LNCAP (cell line): Measurements from ENCODE around the gene FAM13A.

ENCODE experiments used
- CTCF ChIP-seq: fragments of 450-650 bp; IDR thresholded peaks from 2 replicates; pipeline ENCODE4 v1.5.1; 2017; ENCODE audit warnings: mild to moderate bottlenecking

The FAM13A gene

GRCh38 chr4:88771883-88772450 is 285.0 kb downstream of the FAM13A start:
- TF ChIP-seq CTCF, result no peak

GRCh38 chr4:88765729-88766128 is 291.3 kb downstream of the FAM13A start:
- TF ChIP-seq CTCF, result no peak

GRCh38 chr4:88763075-88763474 is 293.9 kb downstream of the FAM13A start:
- no peak for TF ChIP-seq CTCF

GRCh38 chr4:88761861-88762523 is 295.0 kb downstream of the FAM13A start:
- TF ChIP-seq CTCF, result no peak

- no peak for TF ChIP-seq CTCF
Measured at GRCh38 chr4:88761342-88761741, 295.6 kb downstream of the FAM13A start.

GRCh38 chr4:88759895-88760290 is 297.1 kb downstream of the FAM13A start:
- TF ChIP-seq CTCF, result no peak

GRCh38 chr4:88759039-88759894 is 297.7 kb downstream of the FAM13A start:
- no peak for TF ChIP-seq CTCF
